Measurements from ENCODE around the gene DNAH6. TPM values are rescaled to one million over a fixed set of nuclear protein-coding genes. Genes with fewer than 3 reads are reported as not detected.

Gene DNAH6
- total and polyA plus RNA-seq, 9 of the 15 experiments (the other 6 are each of a cell fraction or from before 2014, with no cell fraction given) = 0.01 to 0.04 (median 0.01) TPM; not detected in 5

- TF ChIP-seq E2F4 (CRISPR knock-in tag; IDR thresholded peaks at IDR 0.05; ENCODE audit: low read depth) = no peak
- TF ChIP-seq THAP12 (CRISPR knock-in tag; IDR thresholded peaks at IDR 0.05) = no peak
- TF ChIP-seq HBP1 (CRISPR knock-in tag; IDR thresholded peaks at IDR 0.05) = no peak
These were observed 331.2 kb downstream of the DNAH6 start (continued) for GRCh38 chr2:84847326-84848050.
